ENCODE measurements around the gene APLF. TPM values are rescaled to one million over a fixed set of nuclear protein-coding genes. Genes with fewer than 3 reads are reported as not detected.

The APLF gene, protein sequence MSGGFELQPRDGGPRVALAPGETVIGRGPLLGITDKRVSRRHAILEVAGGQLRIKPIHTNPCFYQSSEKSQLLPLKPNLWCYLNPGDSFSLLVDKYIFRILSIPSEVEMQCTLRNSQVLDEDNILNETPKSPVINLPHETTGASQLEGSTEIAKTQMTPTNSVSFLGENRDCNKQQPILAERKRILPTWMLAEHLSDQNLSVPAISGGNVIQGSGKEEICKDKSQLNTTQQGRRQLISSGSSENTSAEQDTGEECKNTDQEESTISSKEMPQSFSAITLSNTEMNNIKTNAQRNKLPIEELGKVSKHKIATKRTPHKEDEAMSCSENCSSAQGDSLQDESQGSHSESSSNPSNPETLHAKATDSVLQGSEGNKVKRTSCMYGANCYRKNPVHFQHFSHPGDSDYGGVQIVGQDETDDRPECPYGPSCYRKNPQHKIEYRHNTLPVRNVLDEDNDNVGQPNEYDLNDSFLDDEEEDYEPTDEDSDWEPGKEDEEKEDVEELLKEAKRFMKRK
- total RNA-seq, result 10 to 100 TPM; 11.3 to 25.9 (median 17.1) TPM

DNA sequence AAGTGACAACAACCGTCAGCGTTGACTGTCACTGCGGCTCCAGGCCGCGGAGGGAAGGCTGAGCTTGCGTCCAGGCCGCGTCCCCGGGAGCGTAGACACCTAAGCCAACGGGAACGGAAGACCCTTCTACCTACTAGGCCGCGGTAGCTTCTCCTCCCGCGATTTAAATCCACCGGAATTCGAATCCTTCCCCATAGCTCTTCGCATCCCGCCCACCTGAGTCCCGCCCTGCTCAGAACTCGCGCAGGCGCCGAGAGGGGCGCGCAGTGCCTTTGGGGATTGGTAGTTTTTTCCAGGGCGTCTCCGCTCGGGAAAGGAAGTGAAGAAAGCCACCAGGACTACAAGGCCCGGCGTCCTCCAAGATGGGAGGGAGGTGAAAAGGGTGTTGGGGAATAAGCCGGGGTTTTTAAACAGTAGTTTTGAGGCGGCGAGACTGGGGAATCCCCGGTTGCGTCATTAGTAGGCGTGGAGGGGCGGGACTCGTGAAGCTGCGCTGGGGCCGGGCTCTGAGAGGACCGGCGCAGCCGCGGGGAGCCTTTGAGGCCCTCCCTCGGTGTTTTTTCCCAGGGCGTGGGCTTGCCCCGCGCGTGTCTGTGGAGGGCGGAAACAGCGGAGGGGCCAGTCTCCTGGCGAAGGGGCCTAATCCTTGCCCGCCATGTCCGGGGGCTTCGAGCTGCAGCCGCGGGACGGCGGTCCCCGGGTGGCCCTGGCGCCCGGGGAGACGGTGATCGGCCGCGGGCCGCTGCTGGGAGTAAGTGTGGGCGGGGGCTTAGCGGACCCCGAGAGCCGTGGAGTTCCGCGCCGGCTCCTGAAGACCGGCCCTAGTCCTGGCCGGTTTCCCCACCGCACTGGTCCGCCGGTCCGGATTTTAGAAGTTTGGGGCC lies at the start of gene APLF, which contains the start of gene FBXO48:
Gene APLF, plus strand, starts transcription at position 509 of the 884 bp plus-strand sequence. Its CDS starts 147 bp downstream, at position 656.
Gene FBXO48, minus strand, starts transcription at position 218 of the 884 bp plus-strand sequence. CDS start 2,149 bp downstream, outside the sequence.
- TF ChIP-seq, protein P1, sequence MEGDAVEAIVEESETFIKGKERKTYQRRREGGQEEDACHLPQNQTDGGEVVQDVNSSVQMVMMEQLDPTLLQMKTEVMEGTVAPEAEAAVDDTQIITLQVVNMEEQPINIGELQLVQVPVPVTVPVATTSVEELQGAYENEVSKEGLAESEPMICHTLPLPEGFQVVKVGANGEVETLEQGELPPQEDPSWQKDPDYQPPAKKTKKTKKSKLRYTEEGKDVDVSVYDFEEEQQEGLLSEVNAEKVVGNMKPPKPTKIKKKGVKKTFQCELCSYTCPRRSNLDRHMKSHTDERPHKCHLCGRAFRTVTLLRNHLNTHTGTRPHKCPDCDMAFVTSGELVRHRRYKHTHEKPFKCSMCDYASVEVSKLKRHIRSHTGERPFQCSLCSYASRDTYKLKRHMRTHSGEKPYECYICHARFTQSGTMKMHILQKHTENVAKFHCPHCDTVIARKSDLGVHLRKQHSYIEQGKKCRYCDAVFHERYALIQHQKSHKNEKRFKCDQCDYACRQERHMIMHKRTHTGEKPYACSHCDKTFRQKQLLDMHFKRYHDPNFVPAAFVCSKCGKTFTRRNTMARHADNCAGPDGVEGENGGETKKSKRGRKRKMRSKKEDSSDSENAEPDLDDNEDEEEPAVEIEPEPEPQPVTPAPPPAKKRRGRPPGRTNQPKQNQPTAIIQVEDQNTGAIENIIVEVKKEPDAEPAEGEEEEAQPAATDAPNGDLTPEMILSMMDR (IDR thresholded peaks at IDR 0.05), result peak in 2 of 4 experiments; percentile 3 to 4
- peak; percentile 62 to 73 for TF ChIP-seq POLR2A (IDR thresholded peaks at IDR 0.05)
- DNase-seq, result peak; percentile 98 to 99
- no peaks in the 10 kb centered on the region for H3K36me3 ChIP-seq
- H3K9me3 ChIP-seq, result no peaks in the 10 kb centered on the region
- intact Hi-C loops (cut with DNase I; ENCODE audit: low total_unique reads), result no loop called here
- H3K4me3 ChIP-seq, result peak within 1 kb of the TSS; percentile 64 to 93
- H3K27ac ChIP-seq, result peak within 1 kb of the TSS; percentile 90 to 91
- H3K4me1 ChIP-seq, result no peaks in the 10 kb centered on the region
- no peaks in the 10 kb centered on the region for H3K27me3 ChIP-seq

DNA sequence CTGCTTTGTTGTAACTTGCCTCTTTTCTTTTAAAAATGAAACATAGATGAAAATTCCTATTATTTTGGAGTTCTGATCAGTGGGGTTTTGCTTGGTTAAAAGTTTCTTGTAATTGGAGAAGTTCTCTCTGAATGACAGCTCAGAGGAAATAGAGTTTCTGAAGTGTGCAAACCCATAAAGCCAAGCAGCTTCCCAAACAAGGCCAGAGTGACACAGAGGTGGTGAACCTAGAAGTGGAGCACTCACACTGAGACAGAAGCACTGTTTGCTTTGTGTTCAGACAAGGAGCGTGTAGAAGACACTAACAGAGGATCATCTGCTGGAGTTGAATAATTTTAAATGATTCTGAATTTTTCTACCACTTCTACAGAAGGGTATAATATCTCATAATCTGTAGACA lies 49.5 kb upstream of the APLF start:
- DNase-seq, result no peak
- no peak overlapping the region for H3K4me3 ChIP-seq
- H3K27me3 ChIP-seq, result no peaks in the 10 kb centered on the region
- intact Hi-C loops (cut with DNase I; ENCODE audit: low total_unique reads), result no loop called here
- H3K36me3 ChIP-seq, result no peaks in the 10 kb centered on the region
- no peak overlapping the region for H3K27ac ChIP-seq
- H3K9me3 ChIP-seq, result no peaks in the 10 kb centered on the region
- TF ChIP-seq POLR2A (IDR thresholded peaks at IDR 0.05), result no peak
- TF ChIP-seq, protein P1 (IDR thresholded peaks at IDR 0.05), result no peak
- H3K4me1 ChIP-seq, result no peaks in the 10 kb centered on the region

DNA sequence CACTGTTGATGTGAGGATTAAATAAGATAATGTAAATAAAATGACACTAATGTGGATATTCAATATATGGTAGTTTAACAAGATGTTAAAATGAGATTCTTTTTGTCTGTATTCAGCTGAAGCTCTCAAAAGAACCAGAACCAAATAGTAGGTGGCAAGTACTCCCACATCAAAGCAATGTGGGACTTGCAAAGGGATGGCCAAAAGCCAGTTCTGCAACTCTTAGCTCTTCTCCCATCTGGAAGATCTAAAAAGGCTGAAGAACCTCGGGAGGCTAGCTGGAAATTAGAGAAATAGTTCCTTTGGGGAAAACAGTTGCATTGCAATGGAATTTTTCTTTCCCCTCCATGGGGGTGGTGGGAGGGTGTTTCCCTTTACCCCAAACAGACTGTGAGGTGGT lies 49.0 kb upstream of the APLF start:
- intact Hi-C loops (cut with DNase I; ENCODE audit: low total_unique reads), result no loop called here

DNA sequence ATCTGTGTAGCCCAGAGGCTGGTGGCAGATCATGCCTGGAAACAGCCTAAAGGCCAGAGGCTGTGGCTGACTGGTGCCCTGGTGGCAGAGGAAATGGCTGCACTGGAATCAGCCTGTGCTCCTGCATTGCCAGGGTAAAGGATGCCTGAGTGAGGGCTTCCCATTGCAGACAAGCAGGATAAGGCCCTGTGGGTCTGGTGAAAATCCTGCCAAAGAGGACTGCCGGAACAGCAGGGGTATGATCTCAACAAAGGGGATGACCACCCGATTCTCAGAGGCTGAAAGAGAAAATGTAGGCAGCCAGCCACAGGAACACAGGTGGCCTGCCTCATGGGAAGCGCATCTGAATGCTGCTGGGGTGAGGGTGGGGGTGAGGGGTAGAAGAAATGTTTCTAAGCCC lies 48.5 kb upstream of the APLF start:
- intact Hi-C loops (cut with DNase I; ENCODE audit: low total_unique reads), result no loop called here

More for the DNA sequence above, 49.0 kb upstream of the APLF start:
- H3K36me3 ChIP-seq, result no peaks in the 10 kb centered on the region
- H3K27ac ChIP-seq, result no peak overlapping the region
- no peaks in the 10 kb centered on the region for H3K27me3 ChIP-seq
- TF ChIP-seq POLR2A (IDR thresholded peaks at IDR 0.05), result no peak
- TF ChIP-seq, protein P1 (IDR thresholded peaks at IDR 0.05), result no peak
- H3K9me3 ChIP-seq, result no peaks in the 10 kb centered on the region
- no peaks in the 10 kb centered on the region for H3K4me1 ChIP-seq
- no peak for DNase-seq
- H3K4me3 ChIP-seq, result no peak overlapping the region

More for the DNA sequence above, 48.5 kb upstream of the APLF start:
- Histone ChIP-seq H3K9me3 (no peaks in the 10 kb centered on the region), H3K4me1 (no peaks in the 10 kb centered on the region), H3K4me3 (no peak overlapping the region), H3K36me3 (no peaks in the 10 kb centered on the region), H3K27ac (no peak overlapping the region), H3K27me3 (no peaks in the 10 kb centered on the region)
- DNase-seq, result no peak
- TF ChIP-seq, protein P1 (IDR thresholded peaks at IDR 0.05), result no peak
- no peak for TF ChIP-seq POLR2A (IDR thresholded peaks at IDR 0.05)
